ENCODE data around the gene SCAANT1. TPM values are rescaled to one million over a fixed set of nuclear protein-coding genes. Genes with fewer than 3 reads are reported as not detected.

SCAANT1 gene
- not detected for total RNA-seq

GRCh38 chr3:63911873-63912767 is at the start of gene SCAANT1:
TSS of gene SCAANT1 (minus strand) at chr3:63912383.

GRCh38 chr3:63863150-63864007 is 48.8 kb downstream of the SCAANT1 start, which contains the start of the genes ATXN7 and THOC7:
TSS of gene ATXN7 (plus strand) at chr3:63863867. CDS start at chr3:63912599, 48,732 bp downstream.
TSS of gene THOC7 (minus strand) at chr3:63863805. CDS start at chr3:63863790, 15 bp downstream.

Small RNAs within 50 kb of the gene (small RNA-seq; reads per million reads assigned to genes)
- not detected for gene SCAANT1 (ENCODE audit: low replicate concordance)

Other genes starting within 250 kb of the SCAANT1 start
- not detected for gene C3orf49, start 93.1 kb downstream of the SCAANT1 start, total RNA-seq
- gene THOC7, start 48.6 kb downstream of the SCAANT1 start, total RNA-seq, result 19.8 TPM
- gene ATXN7, start 48.5 kb downstream of the SCAANT1 start, total RNA-seq, result 26.6 TPM
- 60.3 TPM for gene PSMD6, start 111.1 kb upstream of the SCAANT1 start, total RNA-seq

Data from metanephros (tissue), 2 donors.